Measurements from ENCODE around the gene RCAN3. TPM values are rescaled to one million over a fixed set of nuclear protein-coding genes. Genes with fewer than 3 reads are reported as not detected.
"Not testable (repeated sequence)": the region's sequence is repeated elsewhere in the genome, so short reads cannot be mapped to it uniquely, and the experiment has no call there.

RCAN3 gene
- total and polyA plus RNA-seq, 2 donors from 2014 or later: 3.5 to 27.1 TPM

DNA sequence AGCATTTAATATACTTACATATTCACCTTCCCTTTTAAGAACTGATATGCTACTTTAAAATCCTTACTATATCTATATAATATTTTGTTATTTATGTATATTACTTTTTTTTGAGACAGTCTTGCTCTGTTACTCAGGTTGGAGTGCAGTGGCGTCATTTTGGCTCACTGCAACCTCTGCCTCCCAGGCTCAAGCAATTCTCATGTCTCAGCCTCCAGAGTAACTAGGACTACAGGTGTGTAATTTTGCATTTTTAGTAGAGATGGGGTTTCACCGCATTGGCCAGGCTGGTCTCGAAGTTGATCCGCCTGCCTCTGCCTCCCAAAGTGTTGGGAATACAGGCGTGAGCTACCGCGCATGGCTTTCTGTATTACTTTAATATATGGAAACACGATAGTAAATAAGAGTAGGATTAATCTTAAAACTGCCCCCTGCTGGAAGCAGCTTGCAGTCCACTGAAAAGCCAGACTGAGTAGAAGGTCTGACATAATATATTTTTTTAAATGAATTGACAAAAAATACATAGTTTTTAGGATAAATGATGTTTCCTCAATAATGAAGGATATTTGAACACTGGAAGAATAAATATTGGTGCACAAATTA, 24.4 kb downstream of the RCAN3 start:
- H3K27me3 ChIP-seq (ENCODE audit: control insufficient read depth, insufficient read depth, low read length): no peaks in the 10 kb centered on the region
- H3K9me3 ChIP-seq (ENCODE audit: control insufficient read depth in 2 of 3, insufficient read depth in 1 of 3, low read length in 3 of 3): no peaks in the 10 kb centered on the region
- TF ChIP-seq CTCF (IDR thresholded peaks at IDR 0.05; ENCODE audit: borderline replicate concordance, extremely low read depth, insufficient read depth): peak; percentile 31
- no peaks in the 10 kb centered on the region for H3K36me3 ChIP-seq (ENCODE audit: control insufficient read depth in 2 of 3, insufficient read depth in 3 of 3, low read length in 3 of 3)
- H3K4me1 ChIP-seq (ENCODE audit: control insufficient read depth in 2 of 3, insufficient read depth in 2 of 3, low read depth in 1 of 3, low read length in 3 of 3): no peaks in the 10 kb centered on the region
- FAIRE-seq (no peak), DNase-seq (no peak)
- intact Hi-C loops (cut with DNase I): no loop called here
- no peak overlapping the region for H3K4me3 ChIP-seq (ENCODE audit: low read length in 3 of 3)
- H3K27ac ChIP-seq (ENCODE audit: low read depth in 2 of 2, low read length in 2 of 2): no peak overlapping the region
- H3K9ac ChIP-seq (ENCODE audit: low read length in 3 of 3): no peak overlapping the region

DNA sequence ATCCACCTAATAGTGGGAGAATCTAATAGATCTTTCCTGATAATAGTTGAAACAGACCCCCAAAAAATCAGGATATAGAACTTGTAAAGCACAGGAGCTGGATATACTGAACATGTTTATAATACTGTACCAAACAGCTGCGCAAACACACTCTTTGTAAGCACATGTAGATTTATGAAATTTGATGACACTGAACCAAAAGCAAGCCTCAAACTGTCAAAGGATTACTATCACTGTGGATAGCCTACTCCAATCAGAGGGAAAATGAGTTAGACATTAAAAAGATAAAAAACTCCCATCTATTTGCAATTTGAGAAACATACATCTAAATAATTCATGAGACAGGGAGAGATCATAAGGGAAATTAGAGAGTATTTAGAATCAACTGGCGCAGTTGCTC, 26.1 kb downstream of the RCAN3 start:
- FAIRE-seq (no peak), DNase-seq (no peak)
- no peaks in the 10 kb centered on the region for H3K4me1 ChIP-seq (ENCODE audit: control insufficient read depth in 2 of 3, insufficient read depth in 2 of 3, low read depth in 1 of 3, low read length in 3 of 3)
- H3K27ac ChIP-seq (ENCODE audit: low read depth in 2 of 2, low read length in 2 of 2): no peak overlapping the region
- no peak overlapping the region for H3K4me3 ChIP-seq (ENCODE audit: low read length in 3 of 3)
- intact Hi-C loops (cut with DNase I): no loop called here
- no peaks in the 10 kb centered on the region for H3K27me3 ChIP-seq (ENCODE audit: control insufficient read depth, insufficient read depth, low read length)
- no peak overlapping the region for H3K9ac ChIP-seq (ENCODE audit: low read length in 3 of 3)
- H3K36me3 ChIP-seq (ENCODE audit: control insufficient read depth in 2 of 3, insufficient read depth in 3 of 3, low read length in 3 of 3): no peaks in the 10 kb centered on the region
- H3K9me3 ChIP-seq (ENCODE audit: control insufficient read depth in 2 of 3, insufficient read depth in 1 of 3, low read length in 3 of 3): no peaks in the 10 kb centered on the region
- no peak for TF ChIP-seq CTCF (IDR thresholded peaks at IDR 0.05; ENCODE audit: borderline replicate concordance, extremely low read depth, insufficient read depth)

DNA sequence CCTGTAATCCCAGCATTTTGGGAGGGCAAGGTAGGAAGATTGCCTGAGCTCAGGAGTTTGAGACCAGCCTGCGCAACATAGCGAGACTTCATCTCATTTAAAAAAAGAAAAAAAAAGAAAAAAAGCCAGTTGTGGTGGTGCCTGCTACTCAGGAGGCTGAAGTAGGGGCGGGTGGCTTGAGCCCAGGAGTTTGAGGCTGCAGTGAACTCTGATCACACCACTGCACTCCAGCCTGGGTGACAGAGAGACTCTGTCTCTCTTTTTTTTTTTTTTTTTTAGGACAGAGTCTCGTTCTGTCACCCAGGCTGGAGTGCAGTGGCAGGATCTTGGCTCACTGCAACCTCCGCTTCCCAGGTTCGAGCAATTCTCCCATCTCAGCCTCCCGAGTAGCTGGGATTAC, 26.7 kb downstream of the RCAN3 start:
- H3K9me3 ChIP-seq (ENCODE audit: control insufficient read depth in 2 of 3, insufficient read depth in 1 of 3, low read length in 3 of 3); FAIRE-seq; DNase-seq; H3K27me3 ChIP-seq (ENCODE audit: control insufficient read depth, insufficient read depth, low read length); H3K4me3 ChIP-seq (ENCODE audit: low read length in 3 of 3); H3K36me3 ChIP-seq (ENCODE audit: control insufficient read depth in 2 of 3, insufficient read depth in 3 of 3, low read length in 3 of 3); intact Hi-C loops (cut with DNase I); H3K4me1 ChIP-seq (ENCODE audit: control insufficient read depth in 2 of 3, insufficient read depth in 2 of 3, low read depth in 1 of 3, low read length in 3 of 3); H3K9ac ChIP-seq (ENCODE audit: low read length in 3 of 3); H3K27ac ChIP-seq (ENCODE audit: low read depth in 2 of 2, low read length in 2 of 2): not testable (repeated sequence)

- intact Hi-C loops (cut with DNase I): no loop called here
- Histone ChIP-seq H3K27me3 (ENCODE audit: control insufficient read depth, insufficient read depth, low read length) (no peaks in the 10 kb centered on the region), H3K36me3 (ENCODE audit: control insufficient read depth in 2 of 3, insufficient read depth in 3 of 3, low read length in 3 of 3) (no peaks in the 10 kb centered on the region), H3K9ac (ENCODE audit: low read length in 3 of 3) (no peak overlapping the region), H3K4me1 (ENCODE audit: control insufficient read depth in 2 of 3, insufficient read depth in 2 of 3, low read depth in 1 of 3, low read length in 3 of 3) (peaks cover 0 to 15% (median 5%) of the 10 kb centered on the region in 3 donors), H3K9me3 (ENCODE audit: control insufficient read depth in 2 of 3, insufficient read depth in 1 of 3, low read length in 3 of 3) (no peaks in the 10 kb centered on the region), H3K27ac (ENCODE audit: low read depth in 2 of 2, low read length in 2 of 2) (no peak overlapping the region), H3K4me3 (ENCODE audit: low read length in 3 of 3) (no peak overlapping the region)
- no peak for TF ChIP-seq CTCF (IDR thresholded peaks at IDR 0.05; ENCODE audit: borderline replicate concordance, extremely low read depth, insufficient read depth)
- DNase-seq: no peak
- no peak for FAIRE-seq
Measured at GRCh38 chr1:24535021-24535424, 32.4 kb downstream of the RCAN3 start.
